Mucosa of descending colon (tissue), 3 donors: Measurements from ENCODE around the gene DSCAML1. TPM values are rescaled to one million over a fixed set of nuclear protein-coding genes. Genes with fewer than 3 reads are reported as not detected.

Source experiments
- ATAC-seq: fragments of 200-7000 bp; cut with Tn5 transposase; one replicate; pipeline ENCODE4 v1.9.1; 2020; ENCODE audit warnings: mild to moderate bottlenecking, moderate library complexity
- DNase-seq, 3 donors: peaks; one replicate each; pipeline ENCODE4 v3.0.0-alpha.2; 2020
- H3K36me3 ChIP-seq: fragments of 200-600 bp; one replicate; pipeline ENCODE4 v1.8.0; 2021; ENCODE audit warnings: low read depth, mild to moderate bottlenecking
- H3K4me1 ChIP-seq: fragments of 200-600 bp; one replicate; pipeline ENCODE4 v1.8.0; 2021; ENCODE audit warnings: low read depth, mild to moderate bottlenecking
- H3K4me3 ChIP-seq: fragments of 200-600 bp; one replicate; pipeline ENCODE4 v1.8.0; 2021; ENCODE audit warnings: mild to moderate bottlenecking
- H3K9me3 ChIP-seq: fragments of 200-600 bp; one replicate; pipeline ENCODE4 v1.8.0; 2021; ENCODE audit warnings: mild to moderate bottlenecking
- intact Hi-C, 2 donors: fragments of 100-400 bp; cut with DNase I in 1 of 2; cut with micrococcal nuclease in 1 of 2; formaldehyde crosslinking; loops; one replicate each; pipeline versions ENCODE4 v1.11.0 to v1.11.1; 2022; cut with DNase I, micrococcal nuclease
- total RNA-seq, 3 donors: library from RNA; stranded (reverse); fragmentation: NEBNext Ultra II Directional in 2 of 3; extraction: Animal tissue kit (Norgen Biotek cat#: 25700) in 2 of 3; gene quantifications; one replicate each; pipeline versions ENCODE4 v1.2.1 to v1.2.4, GENCODE V29; 2021 to 2023
- TF ChIP-seq, protein P1 (sequence below): fragments of 200-600 bp; IDR thresholded peaks from one replicate; pipeline ENCODE4 v1.8.0; 2022; ENCODE audit warnings: antibody characterized with exemption, mild to moderate bottlenecking
- donor health status: DM: no; HTN: no; CAD: no; lungs with moderate emphysema.
- donor health status: DM: no; HTN: no; CAD: no.
- donor health status: DM: no; HTN: yes; CAD: no.

Gene DSCAML1
- total RNA-seq, 3 donors from 2014 or later = 5.0 to 5.5 (median 5.3) TPM

DNA sequence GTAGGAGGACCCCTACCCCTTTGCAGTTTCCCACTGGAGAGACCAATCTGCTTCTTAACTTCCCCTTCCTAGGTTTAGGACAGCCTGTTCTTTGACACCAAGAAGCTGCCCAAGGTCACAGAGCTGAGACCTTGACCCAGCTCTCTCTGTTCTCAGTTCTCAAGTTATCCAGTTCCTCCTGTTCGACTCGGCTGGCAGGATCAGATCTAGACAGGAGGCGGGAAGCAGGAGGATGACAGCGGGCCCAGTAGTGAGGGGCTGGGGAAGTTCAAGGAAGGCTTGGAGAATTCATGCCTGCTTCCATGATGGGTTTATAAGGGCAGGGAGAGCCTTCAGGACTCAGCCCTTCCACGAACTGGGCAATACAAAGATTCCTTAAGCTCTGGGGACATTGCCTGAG lies 210.6 kb downstream of the DSCAML1 start:
- no peak for ATAC-seq
- no peaks in the 10 kb centered on the region for H3K9me3 ChIP-seq
- H3K36me3 ChIP-seq = no peaks in the 10 kb centered on the region
- H3K4me1 ChIP-seq = no peaks in the 10 kb centered on the region
- DNase-seq = no peak
- intact Hi-C loops = no loop called here
- TF ChIP-seq, protein P1, sequence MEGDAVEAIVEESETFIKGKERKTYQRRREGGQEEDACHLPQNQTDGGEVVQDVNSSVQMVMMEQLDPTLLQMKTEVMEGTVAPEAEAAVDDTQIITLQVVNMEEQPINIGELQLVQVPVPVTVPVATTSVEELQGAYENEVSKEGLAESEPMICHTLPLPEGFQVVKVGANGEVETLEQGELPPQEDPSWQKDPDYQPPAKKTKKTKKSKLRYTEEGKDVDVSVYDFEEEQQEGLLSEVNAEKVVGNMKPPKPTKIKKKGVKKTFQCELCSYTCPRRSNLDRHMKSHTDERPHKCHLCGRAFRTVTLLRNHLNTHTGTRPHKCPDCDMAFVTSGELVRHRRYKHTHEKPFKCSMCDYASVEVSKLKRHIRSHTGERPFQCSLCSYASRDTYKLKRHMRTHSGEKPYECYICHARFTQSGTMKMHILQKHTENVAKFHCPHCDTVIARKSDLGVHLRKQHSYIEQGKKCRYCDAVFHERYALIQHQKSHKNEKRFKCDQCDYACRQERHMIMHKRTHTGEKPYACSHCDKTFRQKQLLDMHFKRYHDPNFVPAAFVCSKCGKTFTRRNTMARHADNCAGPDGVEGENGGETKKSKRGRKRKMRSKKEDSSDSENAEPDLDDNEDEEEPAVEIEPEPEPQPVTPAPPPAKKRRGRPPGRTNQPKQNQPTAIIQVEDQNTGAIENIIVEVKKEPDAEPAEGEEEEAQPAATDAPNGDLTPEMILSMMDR = no peak
- no peak overlapping the region for H3K4me3 ChIP-seq

DNA sequence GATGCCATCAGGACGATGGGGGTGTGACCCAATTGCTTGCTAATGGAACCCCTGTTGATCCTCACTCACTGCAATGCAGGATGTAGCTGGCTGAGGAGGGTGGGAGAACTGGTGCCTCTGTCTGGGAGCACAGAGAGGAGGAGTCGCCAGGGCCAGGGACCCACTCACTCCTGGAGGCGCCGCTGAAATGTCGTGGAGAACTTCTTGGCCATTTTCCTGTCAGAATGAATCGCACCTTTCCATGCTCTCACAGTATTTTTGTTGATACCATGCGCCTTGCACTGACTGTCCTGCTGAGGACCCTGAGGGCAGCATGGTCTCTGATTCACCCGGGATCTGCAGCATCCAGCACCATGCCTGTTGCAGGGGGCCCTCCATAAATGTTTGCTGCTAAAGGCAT lies 211.4 kb downstream of the DSCAML1 start:
- DNase-seq (no peak), ATAC-seq (no peak)
- H3K4me3 ChIP-seq = no peak overlapping the region
- no peaks in the 10 kb centered on the region for H3K4me1 ChIP-seq
- no peaks in the 10 kb centered on the region for H3K36me3 ChIP-seq
- intact Hi-C loops = no loop called here
- H3K9me3 ChIP-seq = no peaks in the 10 kb centered on the region
- TF ChIP-seq, protein P1 = no peak

DNA sequence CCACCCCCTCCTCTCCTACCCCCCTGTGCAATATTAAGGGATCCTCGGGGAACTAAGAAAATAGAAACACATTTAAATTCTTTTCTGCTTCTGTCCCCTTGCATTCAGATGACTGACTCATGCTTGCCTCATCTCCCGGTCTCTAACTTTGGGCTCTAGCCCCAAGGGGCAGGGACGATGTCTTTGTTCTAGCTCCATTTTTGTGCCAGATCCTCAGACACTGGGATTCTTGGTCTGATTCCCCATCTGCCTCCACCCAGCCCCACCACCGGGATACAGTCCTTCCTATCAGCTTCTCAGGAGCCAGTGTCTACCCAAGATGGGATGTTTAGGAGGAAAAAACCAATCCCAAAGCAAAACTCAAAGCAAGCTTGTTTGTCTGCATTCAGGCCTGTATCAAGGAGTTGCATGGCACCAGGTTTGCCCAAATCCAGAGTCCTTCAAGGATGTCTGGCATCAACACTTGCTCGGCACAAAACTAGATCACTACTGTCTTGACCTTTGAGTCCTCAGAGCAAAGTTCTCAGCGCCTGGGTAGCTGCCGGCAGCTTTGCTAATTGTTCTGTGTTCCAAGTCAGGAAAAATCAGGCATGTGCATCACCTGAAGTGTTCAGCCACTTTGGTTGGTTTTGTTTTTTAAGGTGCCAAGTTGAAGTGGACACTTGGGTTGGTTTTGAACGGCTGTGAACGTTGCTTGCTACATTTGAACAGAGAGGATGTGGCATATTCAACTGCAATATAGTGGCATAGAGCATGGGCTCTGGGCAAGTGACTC lies 212.8 kb downstream of the DSCAML1 start:
- no peaks in the 10 kb centered on the region for H3K4me1 ChIP-seq
- H3K9me3 ChIP-seq = no peaks in the 10 kb centered on the region
- no peak overlapping the region for H3K4me3 ChIP-seq
- DNase-seq (no peak), ATAC-seq (no peak)
- intact Hi-C loops = no loop called here
- no peaks in the 10 kb centered on the region for H3K36me3 ChIP-seq
- TF ChIP-seq, protein P1 = no peak

DNA sequence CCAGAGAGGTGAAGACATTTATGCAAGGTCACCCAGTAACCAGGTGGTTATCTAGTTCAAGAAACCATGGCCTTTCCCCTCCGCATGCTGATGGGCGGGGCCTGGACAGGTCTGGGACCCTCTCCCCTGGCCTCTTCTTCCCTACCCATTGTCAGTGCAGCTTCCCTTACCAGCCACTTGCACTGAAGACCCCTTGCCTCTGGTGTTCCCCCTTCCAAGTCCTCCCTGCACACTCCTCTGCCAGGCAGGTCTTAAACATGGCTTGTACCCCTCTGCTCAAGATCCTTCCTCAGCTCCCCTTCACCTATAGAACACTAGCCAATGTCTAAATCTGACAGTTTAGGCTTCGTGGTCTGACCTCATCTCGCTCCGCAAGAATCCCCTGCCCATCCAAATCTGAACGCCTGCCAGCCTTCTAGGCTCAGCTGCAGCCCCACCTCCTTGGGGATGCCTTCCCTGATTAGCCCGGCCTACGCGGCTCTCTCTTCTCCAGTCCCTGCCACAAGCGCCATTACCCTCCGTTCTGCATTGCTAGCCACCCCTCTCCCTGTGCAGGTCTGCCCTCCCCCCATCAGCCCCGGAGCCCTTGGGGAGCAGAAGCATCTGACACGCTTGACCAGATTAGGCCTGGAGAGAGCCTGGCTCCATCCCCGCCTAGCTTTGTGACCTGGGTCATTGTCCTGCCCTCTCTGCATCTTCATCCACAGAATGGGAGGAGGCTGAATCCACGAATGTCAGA lies 213.8 kb downstream of the DSCAML1 start:
- Histone ChIP-seq H3K36me3 (no peaks in the 10 kb centered on the region), H3K4me3 (no peak overlapping the region), H3K9me3 (no peaks in the 10 kb centered on the region), H3K4me1 (no peaks in the 10 kb centered on the region)
- TF ChIP-seq, protein P1 = no peak
- ATAC-seq (no peak), DNase-seq (no peak)
- intact Hi-C loops = no loop called here

DNA sequence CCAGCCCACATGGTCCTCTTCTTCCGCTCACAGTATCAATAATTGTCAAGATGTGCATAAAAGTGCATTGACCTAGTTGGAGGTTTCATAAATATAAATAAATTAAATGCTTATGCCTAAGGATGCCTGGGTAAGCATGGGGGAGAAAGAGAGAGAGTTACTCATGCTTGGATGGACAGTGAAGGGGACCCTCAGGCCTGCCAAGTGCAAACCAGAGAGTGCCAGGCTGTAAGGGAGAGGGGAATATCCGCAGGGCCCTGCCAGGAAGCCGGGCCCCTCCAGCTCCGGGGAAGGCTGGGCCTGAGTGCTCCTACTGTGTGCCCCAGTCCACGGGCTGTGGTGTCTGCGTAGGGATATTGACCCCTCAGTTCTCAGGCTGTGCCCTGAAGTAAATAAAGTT lies 214.6 kb downstream of the DSCAML1 start:
- TF ChIP-seq, protein P1 = no peak
- no peak for ATAC-seq
- Histone ChIP-seq H3K9me3 (no peaks in the 10 kb centered on the region), H3K36me3 (no peaks in the 10 kb centered on the region), H3K4me1 (no peaks in the 10 kb centered on the region), H3K4me3 (no peak overlapping the region)
- intact Hi-C loops = no loop called here
- DNase-seq = no peak
